Upper lobe of left lung (tissue), 6 donors: ENCODE measurements around the gene BBS4. TPM values are rescaled to one million over a fixed set of nuclear protein-coding genes. Genes with fewer than 3 reads are reported as not detected.
"Not testable (repeated sequence)": the region's sequence is repeated elsewhere in the genome, so short reads cannot be mapped to it uniquely, and the experiment has no call there.

Experiments used
- ATAC-seq, 2 donors: fragments of 200-7000 bp; cut with Tn5 transposase; one replicate each; pipeline ENCODE4 v1.9.1; 2022; ENCODE audit warnings: mild to moderate bottlenecking in 2 of 2, moderate library complexity in 2 of 2; ENCODE audit not compliant: low FRiP score in 2 of 2
- DNase-seq, 2 donors: peaks; one replicate each; pipeline ENCODE4 v3.0.0-alpha.2; 2019 to 2020
- H3K27ac ChIP-seq, 4 donors: fragments of 200-600 bp; sonication (generic); one replicate each; pipeline ENCODE4 v1.5.1; 2016 to 2019
- H3K27me3 ChIP-seq, 4 donors: fragments of 200-600 bp; sonication (generic); one replicate each; pipeline ENCODE4 v1.5.1; 2017 to 2019
- H3K36me3 ChIP-seq, 4 donors: fragments of 200-600 bp; sonication (generic); one replicate each; pipeline ENCODE4 v1.5.1; 2016 to 2019
- H3K4me1 ChIP-seq, 4 donors: fragments of 200-600 bp; sonication (generic); one replicate each; pipeline ENCODE4 v1.5.1; 2018 to 2019
- H3K4me3 ChIP-seq, 4 donors: fragments of 200-600 bp; sonication (generic); one replicate each; pipeline ENCODE4 v1.5.1; 2017 to 2019; ENCODE audit warnings: mild to moderate bottlenecking in 2 of 4, moderate library complexity in 1 of 4
- H3K9me3 ChIP-seq, 4 donors: fragments of 200-600 bp; sonication (generic); one replicate each; pipeline ENCODE4 v1.5.1; 2018 to 2019
- CTCF ChIP-seq, 6 experiments: fragments of 450-650 bp in 4 of 6; fragments of 200-600 bp in 2 of 6; sonication (generic) in 2 of 6; IDR thresholded peaks; one replicate each; pipeline ENCODE4 v1.5.1; 2016 to 2019; ENCODE audit warnings: antibody characterized with exemption in 6 of 6
- EP300 ChIP-seq, 4 donors: sonication (generic); formaldehyde crosslinking; IDR thresholded peaks; one replicate each; pipeline ENCODE4 v1.5.1; 2017; ENCODE audit warnings: antibody characterized with exemption in 4 of 4, control low read depth in 2 of 4
- POLR2A ChIP-seq, 4 donors: fragments of 450-650 bp; IDR thresholded peaks; one replicate each; pipeline ENCODE4 v1.5.1; 2016 to 2017; ENCODE audit warnings: antibody characterized with exemption in 4 of 4, mild to moderate bottlenecking in 2 of 4
- POLR2AphosphoS5 ChIP-seq, 2 donors: sonication (generic); formaldehyde crosslinking; IDR thresholded peaks; one replicate each; pipeline ENCODE4 v1.5.1; 2017; ENCODE audit warnings: antibody characterized with exemption in 2 of 2
- WGBS, 2 donors: methylation state at CpG; one replicate each; pipeline ENCODE4 v1.1.5; 2017 to 2018; 5-methylcytosine and 5-hydroxymethylcytosine counted together
- total RNA-seq, 6 donors: library from RNA; depleted of rRNA in 4 of 6; stranded (reverse); fragments of >200 nt in 4 of 6; gene quantifications; one replicate each; pipeline versions ENCODE4 v1.1.0 to v1.2.1, GENCODE V29; 2016 to 2021
- donor health status: DM: no; HTN: no; CAD: no; lungs with moderate emphysema.
- donor health status: DM: no; HTN: yes; CAD: no; lungs with severe emphysema.

The BBS4 gene
- total RNA-seq, 6 donors from 2014 or later = 16.3 to 78.6 (median 27.7) TPM

- no peaks in the 10 kb centered on the region for H3K36me3 ChIP-seq
- H3K27me3 ChIP-seq = no peaks in the 10 kb centered on the region
- WGBS, 2 donors = 85 to 95% methylated on average over 9 of the region's 9 CpGs
- TF ChIP-seq EP300 (IDR thresholded peaks at IDR 0.05) (no peak), CTCF (IDR thresholded peaks at IDR 0.05) (no peak), POLR2AphosphoS5 (IDR thresholded peaks at IDR 0.05) (no peak), POLR2A (IDR thresholded peaks at IDR 0.05) (no peak)
- no peak overlapping the region for H3K4me3 ChIP-seq
- DNase-seq (no peak), ATAC-seq (no peak)
- no peaks in the 10 kb centered on the region for H3K4me1 ChIP-seq
- H3K9me3 ChIP-seq = no peaks in the 10 kb centered on the region
- no peak overlapping the region for H3K27ac ChIP-seq
These were observed 14.1 kb downstream of the BBS4 start for GRCh38 chr15:72700076-72700475.

GRCh38 chr15:72706266-72706665 lies 20.3 kb downstream of the BBS4 start:
- no peaks in the 10 kb centered on the region for H3K27me3 ChIP-seq
- DNase-seq = no peak
- WGBS, 2 donors = 92% methylated on average over 11 of the region's 11 CpGs

DNA sequence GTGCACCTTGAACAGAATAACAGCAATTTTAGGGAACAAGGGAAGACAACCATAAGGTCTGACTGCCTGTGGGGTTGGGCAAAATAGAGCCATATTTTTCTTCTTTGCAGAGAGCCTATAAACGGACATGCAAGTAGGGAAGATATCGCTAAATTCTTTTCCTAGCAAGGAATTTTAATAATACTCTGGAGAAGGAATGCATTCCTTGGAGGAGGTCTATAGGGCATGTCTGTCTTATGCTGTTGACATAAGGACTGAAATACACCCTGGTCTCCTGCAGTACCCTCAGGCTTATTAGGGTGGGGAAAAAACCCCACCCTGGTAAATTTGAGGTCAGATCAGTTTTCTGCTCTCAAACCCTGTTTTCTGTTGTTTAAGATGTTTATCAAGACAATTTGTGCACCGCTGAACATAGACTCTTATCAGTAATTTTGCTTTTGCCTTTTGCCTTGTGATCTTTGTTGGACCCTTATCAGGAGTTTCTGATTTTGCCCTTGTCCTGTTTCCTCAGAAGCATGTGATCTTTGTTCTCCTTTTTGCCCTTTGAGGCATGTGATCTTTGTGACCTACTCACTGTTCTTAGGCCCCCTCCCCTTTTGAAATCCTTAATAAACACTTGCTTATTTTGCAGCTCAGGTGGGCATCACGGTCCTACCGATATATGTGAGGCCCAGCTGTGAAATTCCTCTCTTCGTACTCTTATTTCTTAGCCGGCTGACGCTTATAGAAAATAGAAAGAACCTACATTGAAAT lies 22.7 kb downstream of the BBS4 start:
- ATAC-seq, DNase-seq, H3K9me3 ChIP-seq, H3K4me3 ChIP-seq, H3K27me3 ChIP-seq, H3K4me1 ChIP-seq, H3K27ac ChIP-seq: not testable (repeated sequence)
- WGBS, 2 donors = 89 to 91% methylated on average over 8 of the region's 8 CpGs
- H3K36me3 ChIP-seq = peaks cover 0 to 22% (median 12%) of the 10 kb centered on the region in 4 donors

More at GRCh38 chr15:72706266-72706665, 20.3 kb downstream of the BBS4 start:
- H3K36me3 ChIP-seq = peaks cover 0 to 1% (median 0%) of the 10 kb centered on the region in 4 donors
- H3K4me1 ChIP-seq = no peaks in the 10 kb centered on the region
- H3K27ac ChIP-seq = no peak overlapping the region
- no peak overlapping the region for H3K4me3 ChIP-seq
- H3K9me3 ChIP-seq = no peaks in the 10 kb centered on the region
- TF ChIP-seq POLR2A (IDR thresholded peaks at IDR 0.05) (no peak), EP300 (IDR thresholded peaks at IDR 0.05) (no peak), CTCF (IDR thresholded peaks at IDR 0.05) (no peak), POLR2AphosphoS5 (IDR thresholded peaks at IDR 0.05) (no peak)
- ATAC-seq = no peak

GRCh38 chr15:72722071-72722696 lies 36.2 kb downstream of the BBS4 start:
- Histone ChIP-seq H3K4me1 (no peaks in the 10 kb centered on the region), H3K27ac (no peak overlapping the region), H3K27me3 (no peaks in the 10 kb centered on the region), H3K9me3 (no peaks in the 10 kb centered on the region), H3K4me3 (no peak overlapping the region), H3K36me3 (peaks cover 0 to 19% (median 6%) of the 10 kb centered on the region in 4 donors)
- ATAC-seq (peak in 1 of 2 donors; percentile 68), DNase-seq (peak in 1 of 2 donors; percentile 60)
- TF ChIP-seq EP300 (IDR thresholded peaks at IDR 0.05) (no peak), POLR2AphosphoS5 (IDR thresholded peaks at IDR 0.05) (no peak), CTCF (IDR thresholded peaks at IDR 0.05) (peak in 5 of 6 experiments; percentile 34 to 61 (median 58)), POLR2A (IDR thresholded peaks at IDR 0.05) (no peak)
- 43 to 44% methylated on average over 3 of the region's 3 CpGs for WGBS, 2 donors

- no peaks in the 10 kb centered on the region for H3K4me1 ChIP-seq
- DNase-seq = no peak
- H3K27me3 ChIP-seq = no peaks in the 10 kb centered on the region
- whole genome bisulfite sequencing, 2 donors = 86 to 89% methylated on average over 1 of the region's 1 CpG
- ATAC-seq = no peak
- no peak overlapping the region for H3K4me3 ChIP-seq
- no peaks in the 10 kb centered on the region for H3K9me3 ChIP-seq
- TF ChIP-seq EP300 (IDR thresholded peaks at IDR 0.05) (no peak), CTCF (IDR thresholded peaks at IDR 0.05) (no peak), POLR2AphosphoS5 (IDR thresholded peaks at IDR 0.05) (no peak), POLR2A (IDR thresholded peaks at IDR 0.05) (no peak)
- H3K27ac ChIP-seq = no peak overlapping the region
- peaks cover 0 to 12% (median under 1%) of the 10 kb centered on the region in 4 donors for H3K36me3 ChIP-seq
These were observed 38.0 kb downstream of the BBS4 start for GRCh38 chr15:72724028-72724427.
